Effector memory CD4-positive, alpha-beta T cell (primary cell): Measurements from ENCODE around the gene PIP5KL1.

Experiments
- DNase-seq, 3 donors: peaks; one replicate each; pipeline ENCODE4 v3.0.0-alpha.2; 2020
- H3K27ac ChIP-seq: 2 replicates; pipeline ENCODE4 v1.7.0; 2013; ENCODE audit warnings: mild to moderate bottlenecking, low read length, moderate library complexity; ENCODE audit not compliant: insufficient read depth, poor library complexity, severe bottlenecking
- H3K27me3 ChIP-seq: replicated peaks from 2 replicates; pipeline ENCODE4 v1.7.0; 2013; ENCODE audit warnings: mild to moderate bottlenecking, low read length; ENCODE audit not compliant: insufficient read depth, control insufficient read depth, poor library complexity, severe bottlenecking
- H3K36me3 ChIP-seq: 2 replicates; pipeline ENCODE4 v1.7.0; 2013; ENCODE audit warnings: mild to moderate bottlenecking, low read length, moderate library complexity; ENCODE audit not compliant: control insufficient read depth, insufficient read depth
- H3K4me1 ChIP-seq: 2 replicates; pipeline ENCODE4 v1.7.0; 2013; ENCODE audit warnings: low read length, mild to moderate bottlenecking; ENCODE audit not compliant: control insufficient read depth, insufficient read depth, poor library complexity, severe bottlenecking
- H3K4me3 ChIP-seq: 2 replicates; pipeline ENCODE4 v1.7.0; 2013; ENCODE audit warnings: low read length, low read depth, mild to moderate bottlenecking; ENCODE audit not compliant: insufficient read depth, poor library complexity, severe bottlenecking
- H3K9me3 ChIP-seq: 2 replicates; pipeline ENCODE4 v1.7.0; 2013; ENCODE audit warnings: mild to moderate bottlenecking, low read length, moderate library complexity; ENCODE audit not compliant: control insufficient read depth

PIP5KL1 gene

DNA sequence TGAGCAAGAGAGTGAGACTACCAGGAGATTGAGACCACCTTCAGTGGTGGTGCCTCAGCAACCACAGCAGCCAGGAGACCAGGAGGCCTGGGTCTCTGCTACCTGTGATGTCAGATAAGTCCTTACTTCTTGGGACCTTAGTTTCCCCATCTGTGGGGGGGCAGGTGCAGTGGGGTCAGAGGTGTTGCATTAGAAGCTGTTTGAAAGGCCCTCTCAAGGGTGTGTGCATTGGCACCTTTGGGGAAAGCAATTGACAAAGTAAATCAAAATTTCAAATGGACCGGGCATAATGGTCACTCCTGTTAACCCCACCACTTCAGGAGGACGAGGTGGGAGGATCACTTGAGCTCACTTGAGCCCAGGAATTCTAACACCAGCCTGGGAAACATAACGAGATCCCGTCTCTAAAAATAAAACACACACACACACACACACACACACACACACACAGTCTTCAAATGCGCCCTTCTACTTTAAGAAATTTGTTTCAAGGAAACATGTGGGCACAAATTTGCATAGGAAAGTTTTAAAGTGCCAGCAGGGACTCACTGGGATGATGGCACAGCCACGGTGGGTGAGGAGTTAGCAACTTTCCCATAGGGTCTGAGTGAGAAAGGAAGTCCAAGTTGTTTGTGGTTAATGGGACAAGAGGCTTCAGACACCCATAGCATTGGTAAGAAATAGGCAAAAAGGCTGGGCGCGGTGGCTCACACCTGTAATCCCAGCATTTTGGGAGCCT, 51.8 kb downstream of the PIP5KL1 start:
- no peaks in the 10 kb centered on the region for H3K27me3 ChIP-seq
- no peak for DNase-seq
- no peak overlapping the region for H3K27ac ChIP-seq
- no peaks in the 10 kb centered on the region for H3K36me3 ChIP-seq
- H3K9me3 ChIP-seq: no peaks in the 10 kb centered on the region
- H3K4me1 ChIP-seq: peaks cover 8% of the 10 kb centered on the region
- no peak overlapping the region for H3K4me3 ChIP-seq

DNA sequence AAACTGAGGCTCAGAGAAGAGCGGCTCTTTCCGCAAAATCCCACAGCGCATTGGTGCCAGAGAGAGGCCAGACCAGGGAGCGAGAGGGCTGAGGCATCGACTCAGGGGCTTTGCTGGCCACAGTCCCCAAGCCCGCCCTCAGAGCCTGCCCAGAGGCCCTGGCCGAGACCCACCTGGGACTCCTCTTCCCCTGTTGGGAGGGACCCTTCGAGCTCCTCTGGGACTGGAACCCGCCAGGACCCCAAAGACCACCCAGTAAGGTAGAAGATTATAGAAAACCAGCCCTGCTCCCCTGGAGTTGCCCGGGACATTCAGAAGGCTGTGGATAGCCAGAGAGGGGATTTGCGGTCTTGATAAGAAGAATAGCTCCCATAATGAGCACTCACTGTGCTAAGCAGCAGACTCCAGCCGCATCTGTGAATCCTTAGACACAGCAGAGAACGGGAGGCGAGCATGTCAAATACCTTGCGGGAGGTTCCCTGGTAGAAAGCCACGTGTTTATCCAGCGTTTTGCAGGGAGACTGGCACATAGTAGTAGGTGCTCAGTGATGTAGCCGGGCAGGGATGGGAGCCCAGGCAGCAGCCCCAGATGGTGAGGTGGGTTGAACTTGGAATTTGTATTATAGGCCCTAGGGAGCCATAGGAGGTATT, 52.5 kb downstream of the PIP5KL1 start:
- Histone ChIP-seq H3K4me1 (peaks cover 8% of the 10 kb centered on the region), H3K27ac (no peak overlapping the region), H3K36me3 (no peaks in the 10 kb centered on the region), H3K9me3 (no peaks in the 10 kb centered on the region), H3K4me3 (no peak overlapping the region), H3K27me3 (no peaks in the 10 kb centered on the region)
- no peak for DNase-seq

DNA sequence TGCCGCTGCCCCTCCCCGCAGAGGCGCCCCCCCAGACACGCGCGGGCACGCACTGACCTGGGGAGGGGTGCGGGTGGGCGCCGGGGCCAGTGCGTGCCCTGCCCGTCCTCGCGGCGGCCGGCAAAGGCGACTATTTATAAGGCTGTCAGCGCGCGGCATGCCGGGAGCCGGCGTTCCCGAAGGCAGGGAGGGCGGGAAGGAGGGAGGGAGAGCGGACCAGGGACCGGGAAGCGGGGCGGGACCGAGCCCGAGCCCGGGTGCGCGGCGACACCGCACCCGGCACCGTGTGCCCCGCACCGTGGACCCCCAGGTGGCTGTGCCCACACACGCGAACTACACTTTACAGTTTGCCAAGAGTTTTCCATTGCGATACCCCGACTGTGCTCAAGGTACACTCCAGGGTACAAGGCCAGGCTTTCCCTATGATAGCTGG, 53.0 kb downstream of the PIP5KL1 start, which contains the start of gene AK1:
AK1 (minus strand) TSS at position 110 of the 433 bp plus-strand sequence. CDS start 3,058 bp downstream, outside the sequence.
- no peaks in the 10 kb centered on the region for H3K9me3 ChIP-seq
- no peak within 1 kb of the TSS for H3K27ac ChIP-seq
- H3K4me3 ChIP-seq: no peak within 1 kb of the TSS
- no peaks in the 10 kb centered on the region for H3K27me3 ChIP-seq
- no peak for DNase-seq
- no peaks in the 10 kb centered on the region for H3K36me3 ChIP-seq
- H3K4me1 ChIP-seq: peaks cover 6% of the 10 kb centered on the region

GRCh38 chr9:127876764-127877562, 53.6 kb downstream of the PIP5KL1 start:
- H3K27ac ChIP-seq: no peak overlapping the region

DNA sequence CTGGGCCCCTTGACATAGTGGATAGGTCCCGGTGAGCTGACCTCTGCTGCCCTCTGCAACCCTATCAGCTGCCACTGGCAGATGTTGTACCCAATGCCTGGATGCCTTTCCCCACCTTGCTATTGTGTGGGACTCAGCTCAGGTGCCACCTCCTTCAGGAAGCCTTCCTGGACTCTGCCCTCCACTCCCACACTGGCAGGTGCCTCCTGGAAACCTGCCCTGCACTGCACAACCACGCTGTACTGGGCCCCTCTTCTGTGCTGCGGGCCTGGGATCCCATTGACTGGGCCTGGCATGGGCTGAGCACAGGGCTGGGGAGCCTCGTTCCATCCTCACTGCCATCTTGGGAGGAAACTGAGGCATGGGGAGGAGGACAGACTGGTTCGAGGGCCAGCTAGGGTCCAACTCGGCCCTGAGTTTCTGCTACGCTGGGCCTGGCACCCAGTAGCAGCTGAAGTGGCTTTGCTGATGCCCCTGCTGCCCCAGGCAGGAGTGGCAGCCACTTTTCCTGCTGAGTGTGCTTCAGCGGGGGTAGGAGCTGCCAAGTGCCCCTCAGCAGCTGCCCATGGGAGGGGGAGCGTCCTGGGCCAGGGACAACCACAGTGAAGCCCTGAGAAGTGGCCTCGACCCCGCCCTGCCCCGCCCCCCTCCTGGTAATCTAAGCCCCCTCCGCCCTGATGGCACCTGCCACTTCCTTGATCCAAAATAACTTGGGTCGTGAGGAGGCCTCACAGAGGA, 54.4 kb downstream of the PIP5KL1 start:
- Histone ChIP-seq H3K27me3 (no peaks in the 10 kb centered on the region), H3K4me1 (peaks cover 6% of the 10 kb centered on the region), H3K9me3 (no peaks in the 10 kb centered on the region), H3K36me3 (no peaks in the 10 kb centered on the region), H3K27ac (no peak overlapping the region), H3K4me3 (no peak overlapping the region)
- no peak for DNase-seq

More at GRCh38 chr9:127876764-127877562, 53.6 kb downstream of the PIP5KL1 start:
- Histone ChIP-seq H3K9me3 (no peaks in the 10 kb centered on the region), H3K36me3 (no peaks in the 10 kb centered on the region), H3K4me3 (no peak overlapping the region), H3K4me1 (peaks cover 6% of the 10 kb centered on the region), H3K27me3 (no peaks in the 10 kb centered on the region)
- DNase-seq: no peak

DNA sequence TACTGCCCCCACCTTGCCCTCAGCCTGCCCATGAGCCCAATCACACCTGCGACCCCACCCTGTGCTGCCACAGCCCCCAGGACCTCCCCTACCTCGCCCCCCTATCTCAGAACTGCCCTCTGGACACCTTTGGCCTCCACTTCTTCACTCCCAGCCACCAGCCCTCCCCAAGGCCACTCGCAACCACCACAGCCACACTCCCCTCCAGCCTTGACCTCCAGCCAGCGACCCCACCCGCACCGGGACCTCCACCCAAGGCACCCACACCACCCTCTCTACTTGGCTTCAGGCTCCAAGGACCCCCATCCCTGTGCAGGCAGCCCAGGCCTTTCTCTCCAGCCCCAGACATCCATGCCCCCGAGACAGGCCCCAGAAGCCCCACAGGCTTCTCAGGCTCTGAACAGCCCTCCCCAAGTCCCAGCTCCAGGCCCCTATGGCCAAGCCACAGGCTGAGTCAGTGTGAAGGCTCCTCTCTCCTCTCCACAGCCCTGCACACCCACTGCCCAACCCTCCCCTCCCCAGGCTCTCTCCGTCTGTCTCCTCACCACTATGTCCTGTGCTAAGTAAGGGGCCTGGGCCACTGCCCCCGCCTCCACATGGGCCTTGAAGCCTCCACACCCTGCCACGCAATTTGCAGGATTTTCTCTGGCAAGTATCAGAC, 55.1 kb downstream of the PIP5KL1 start:
- Histone ChIP-seq H3K27ac (no peak overlapping the region), H3K36me3 (no peaks in the 10 kb centered on the region), H3K27me3 (no peaks in the 10 kb centered on the region), H3K4me1 (peaks cover 6% of the 10 kb centered on the region), H3K9me3 (no peaks in the 10 kb centered on the region), H3K4me3 (no peak overlapping the region)
- no peak for DNase-seq

DNA sequence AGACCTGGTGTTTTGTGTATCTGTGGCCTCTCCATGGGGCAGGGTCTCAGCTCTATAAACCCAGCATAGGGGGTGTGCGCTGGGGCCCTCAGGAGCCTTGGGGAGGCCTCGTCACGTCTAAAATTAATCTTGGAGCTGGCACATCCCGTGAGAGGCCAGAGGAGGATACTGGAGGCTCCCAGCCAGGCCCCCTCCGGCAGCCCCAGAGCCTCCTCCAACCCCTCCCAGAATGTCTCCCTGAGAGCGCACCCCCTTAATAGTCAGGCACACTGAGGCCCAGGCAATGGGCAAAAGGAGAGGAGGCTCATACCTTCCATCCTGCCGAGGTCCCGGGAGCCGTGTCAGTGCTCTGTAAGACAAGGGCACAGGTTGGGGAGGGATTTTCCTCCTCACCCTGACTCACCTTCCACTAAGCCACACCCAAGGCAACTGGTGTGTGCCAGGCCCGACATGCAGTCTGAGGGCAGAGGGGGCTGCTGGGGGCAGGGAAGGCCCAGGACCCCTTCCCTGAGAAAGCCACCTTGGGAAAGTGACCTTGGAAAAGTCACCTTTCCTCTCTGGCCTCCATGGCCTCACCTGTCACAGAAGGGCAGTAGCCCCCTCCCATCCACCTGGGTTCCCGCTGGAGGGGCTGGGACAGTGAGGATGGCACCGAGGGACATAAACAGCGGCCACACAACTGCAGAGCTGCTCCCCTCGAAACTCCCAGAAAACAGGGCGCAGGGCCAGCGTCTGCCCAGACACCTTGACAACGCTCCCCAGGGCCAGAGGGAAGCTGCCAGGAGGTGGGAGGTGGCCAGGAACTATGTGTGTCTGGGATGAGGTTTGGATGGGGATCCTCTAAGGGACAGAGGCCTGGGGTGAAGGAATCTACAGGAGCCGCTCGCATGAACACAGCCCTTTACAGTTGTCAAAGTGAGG, 56.0 kb downstream of the PIP5KL1 start:
- H3K9me3 ChIP-seq: no peaks in the 10 kb centered on the region
- DNase-seq: no peak
- no peaks in the 10 kb centered on the region for H3K36me3 ChIP-seq
- H3K4me3 ChIP-seq: no peak overlapping the region
- H3K27me3 ChIP-seq: no peaks in the 10 kb centered on the region
- H3K4me1 ChIP-seq: peaks cover 8% of the 10 kb centered on the region
- H3K27ac ChIP-seq: no peak overlapping the region

GRCh38 chr9:127873886-127874285, 56.7 kb downstream of the PIP5KL1 start:
- DNase-seq: no peak
- no peaks in the 10 kb centered on the region for H3K36me3 ChIP-seq

More at GRCh38 chr9:127873886-127874285, 56.7 kb downstream of the PIP5KL1 start:
- no peaks in the 10 kb centered on the region for H3K9me3 ChIP-seq
- H3K4me3 ChIP-seq: no peak overlapping the region
- H3K4me1 ChIP-seq: peaks cover 9% of the 10 kb centered on the region
- H3K27me3 ChIP-seq: no peaks in the 10 kb centered on the region
- no peak overlapping the region for H3K27ac ChIP-seq
